Suprapubic skin (tissue), 4 donors: ENCODE data around the gene ZNF134.

ENCODE experiments used
- POLR2A ChIP-seq, 2 donors: fragments of 450-650 bp; IDR thresholded peaks; one replicate each; pipeline ENCODE4 v1.6.1; 2017; ENCODE audit warnings: antibody characterized with exemption in 2 of 2, mild to moderate bottlenecking in 2 of 2, moderate library complexity in 2 of 2
- POLR2AphosphoS5 ChIP-seq, 3 donors: sonication (generic); formaldehyde crosslinking; IDR thresholded peaks; one replicate each; pipeline ENCODE4 v1.6.1; 2017; ENCODE audit warnings: antibody characterized with exemption in 3 of 3
- TF ChIP-seq, protein P1 (sequence below), 2 donors: fragments of 200-600 bp in 1 of 2; fragments of 450-650 bp in 1 of 2; sonication (generic) in 1 of 2; IDR thresholded peaks; one replicate each; pipeline ENCODE4 v1.5.1; 2016 to 2019; ENCODE audit warnings: antibody characterized with exemption in 2 of 2, mild to moderate bottlenecking in 1 of 2, moderate library complexity in 1 of 2

DNA sequence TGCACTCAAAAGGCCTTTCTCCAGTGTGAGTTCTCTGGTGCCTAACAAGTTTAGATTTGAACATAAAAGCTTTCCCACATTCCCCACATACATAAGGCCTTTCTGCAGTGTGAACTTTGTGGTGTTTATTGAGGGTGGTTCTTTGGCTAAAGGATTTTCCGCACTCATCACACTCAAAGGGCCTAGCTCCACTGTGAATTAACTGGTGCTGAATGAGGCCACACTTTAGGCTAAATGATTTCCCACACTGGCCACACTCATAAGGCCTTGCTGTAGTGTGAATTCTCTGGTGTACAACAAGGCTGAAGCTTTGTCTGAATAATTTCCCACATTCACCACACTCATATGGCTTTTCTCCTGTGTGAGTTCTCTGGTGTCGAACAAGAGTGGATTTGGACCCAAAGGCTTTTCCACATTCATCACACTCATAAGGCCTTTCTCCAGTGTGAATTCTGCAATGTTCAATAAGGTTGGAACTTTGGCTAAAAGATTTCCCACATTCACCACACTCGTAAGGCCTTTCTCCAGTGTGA lies 41.6 kb upstream of the ZNF134 start:
- TF ChIP-seq, protein P1, sequence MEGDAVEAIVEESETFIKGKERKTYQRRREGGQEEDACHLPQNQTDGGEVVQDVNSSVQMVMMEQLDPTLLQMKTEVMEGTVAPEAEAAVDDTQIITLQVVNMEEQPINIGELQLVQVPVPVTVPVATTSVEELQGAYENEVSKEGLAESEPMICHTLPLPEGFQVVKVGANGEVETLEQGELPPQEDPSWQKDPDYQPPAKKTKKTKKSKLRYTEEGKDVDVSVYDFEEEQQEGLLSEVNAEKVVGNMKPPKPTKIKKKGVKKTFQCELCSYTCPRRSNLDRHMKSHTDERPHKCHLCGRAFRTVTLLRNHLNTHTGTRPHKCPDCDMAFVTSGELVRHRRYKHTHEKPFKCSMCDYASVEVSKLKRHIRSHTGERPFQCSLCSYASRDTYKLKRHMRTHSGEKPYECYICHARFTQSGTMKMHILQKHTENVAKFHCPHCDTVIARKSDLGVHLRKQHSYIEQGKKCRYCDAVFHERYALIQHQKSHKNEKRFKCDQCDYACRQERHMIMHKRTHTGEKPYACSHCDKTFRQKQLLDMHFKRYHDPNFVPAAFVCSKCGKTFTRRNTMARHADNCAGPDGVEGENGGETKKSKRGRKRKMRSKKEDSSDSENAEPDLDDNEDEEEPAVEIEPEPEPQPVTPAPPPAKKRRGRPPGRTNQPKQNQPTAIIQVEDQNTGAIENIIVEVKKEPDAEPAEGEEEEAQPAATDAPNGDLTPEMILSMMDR (IDR thresholded peaks at IDR 0.05) = no peak
- no peak for TF ChIP-seq POLR2AphosphoS5 (IDR thresholded peaks at IDR 0.05)
- TF ChIP-seq POLR2A (IDR thresholded peaks at IDR 0.05) = no peak
